SH-SY5Y (cell line): Measurements from ENCODE around the gene RPA1.

Experiments used
- GATA2 ChIP-seq: IDR thresholded peaks from 2 replicates; pipeline ENCODE4 v1.6.1; 2011; ENCODE audit warnings: mild to moderate bottlenecking, low read depth, low read length
- GATA3 ChIP-seq: IDR thresholded peaks from 2 replicates; pipeline ENCODE4 v1.6.1; 2011; ENCODE audit warnings: low read depth, mild to moderate bottlenecking, low read length, moderate library complexity

GRCh38 chr17:1896243-1897104, 66.7 kb downstream of the RPA1 start:
- no peak for TF ChIP-seq GATA2
- TF ChIP-seq GATA3: no peak
